ENCODE measurements around the gene ITFG2. TPM values are rescaled to one million over a fixed set of nuclear protein-coding genes. Genes with fewer than 3 reads are reported as not detected.
"Not testable (repeated sequence)": the region's sequence is repeated elsewhere in the genome, so short reads cannot be mapped to it uniquely, and the experiment has no call there.

The ITFG2 gene
- total RNA-seq, 1 experiment from 2014 or later, result 31.9 TPM

DNA sequence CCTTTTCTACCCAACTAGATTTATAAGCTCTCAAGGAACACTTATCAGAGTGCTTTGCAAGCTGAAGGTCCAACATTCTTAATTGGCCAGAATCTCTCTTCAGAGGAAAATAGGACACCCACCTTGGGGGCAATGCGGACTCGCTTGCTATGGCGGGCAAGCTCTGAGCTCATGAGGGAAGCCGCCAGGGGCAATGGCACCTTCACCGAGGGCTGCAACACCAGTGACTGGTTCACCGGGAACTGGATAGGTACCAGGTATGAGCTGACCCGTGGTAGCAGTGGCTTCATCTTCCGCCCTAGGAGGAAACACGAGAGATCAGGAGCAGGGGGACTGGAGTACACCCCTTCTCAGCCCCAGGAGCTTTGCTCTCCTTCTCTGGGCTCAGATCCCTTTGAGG, 51.7 kb downstream of the ITFG2 start:
- Histone ChIP-seq H3K9me2 (replicated peaks; ENCODE audit: insufficient read depth, low read length) (no peaks in the 10 kb centered on the region), H2AFZ (ENCODE audit: low read length) (no peak overlapping the region), H3K27me3 (ENCODE audit: low read length) (no peaks in the 10 kb centered on the region), H3K79me2 (ENCODE audit: low read length) (no peaks in the 10 kb centered on the region), H3K4me3 (ENCODE audit: low read length) (no peak overlapping the region), H4K20me1 (ENCODE audit: insufficient read depth, low read depth, low read length) (no peaks in the 10 kb centered on the region), H3K27ac (ENCODE audit: low read length) (no peak overlapping the region), H3K9me3 (ENCODE audit: low read length) (no peaks in the 10 kb centered on the region), H3K9ac (ENCODE audit: low read length) (no peak overlapping the region), H3K4me1 (ENCODE audit: low read length) (no peaks in the 10 kb centered on the region), H3K4me2 (ENCODE audit: low read depth, low read length, poor library complexity, severe bottlenecking) (no peak overlapping the region), H3K36me3 (ENCODE audit: insufficient read depth, low read length) (peaks cover 34% of the 10 kb centered on the region)
- DNase-seq, result peak; percentile 36

DNA sequence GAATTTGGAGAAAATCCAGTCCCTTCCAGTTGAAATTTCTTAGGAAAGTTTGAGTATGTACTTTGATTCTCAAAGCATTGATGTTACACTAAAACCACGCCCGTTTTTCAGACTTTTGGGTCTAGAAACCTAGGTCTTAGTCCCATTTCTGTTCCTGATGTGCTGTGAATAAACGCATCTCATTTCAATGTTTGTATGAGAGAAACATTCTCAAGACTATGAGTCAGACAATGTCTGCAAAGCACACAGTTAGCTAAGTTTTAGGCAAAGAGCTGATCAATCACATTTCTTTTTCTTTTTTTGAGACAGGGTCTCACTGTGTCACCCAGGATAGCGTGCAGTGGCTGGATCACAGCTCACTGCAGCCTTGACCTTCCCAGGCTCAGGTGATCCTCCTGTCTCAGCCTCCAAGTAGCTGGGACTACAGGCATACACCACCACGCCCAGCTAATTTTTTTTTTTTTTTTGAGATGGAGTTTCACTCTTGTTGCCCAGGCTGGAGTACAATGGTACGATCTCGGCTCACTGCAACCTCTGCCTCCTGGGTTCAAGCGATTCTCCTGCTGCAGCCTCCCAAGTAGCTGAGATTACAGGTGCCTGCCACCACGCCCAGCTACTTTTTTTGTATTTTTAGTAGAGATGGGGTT, 56.6 kb downstream of the ITFG2 start:
- not testable (repeated sequence) for DNase-seq; H3K9me3 ChIP-seq (ENCODE audit: low read length); H4K20me1 ChIP-seq (ENCODE audit: insufficient read depth, low read depth, low read length); H3K27me3 ChIP-seq (ENCODE audit: low read length); H3K4me1 ChIP-seq (ENCODE audit: low read length); H3K27ac ChIP-seq (ENCODE audit: low read length); H3K9me2 ChIP-seq (replicated peaks; ENCODE audit: insufficient read depth, low read length); H3K4me3 ChIP-seq (ENCODE audit: low read length); H2AFZ ChIP-seq (ENCODE audit: low read length); H3K9ac ChIP-seq (ENCODE audit: low read length); H3K4me2 ChIP-seq (ENCODE audit: low read depth, low read length, poor library complexity, severe bottlenecking)
- H3K36me3 ChIP-seq (ENCODE audit: insufficient read depth, low read length), result peaks cover 33% of the 10 kb centered on the region; the same call in 1 of the 2 replicates
- H3K79me2 ChIP-seq (ENCODE audit: low read length), result peaks cover 28% of the 10 kb centered on the region

Other genes starting within 250 kb of the ITFG2 start
- gene FKBP4, start 17.7 kb upstream of the ITFG2 start, total RNA-seq (2014; rRNA removed; shearing (Covaris generic); ENCODE audit: low replicate concordance), result 76.7 and 98.3 TPM in 2 replicates
- gene NRIP2, start 22.4 kb downstream of the ITFG2 start, total RNA-seq (2014; rRNA removed; shearing (Covaris generic); ENCODE audit: low replicate concordance), result not detected in 2 replicates
- gene TEX52, start 44.4 kb downstream of the ITFG2 start, total RNA-seq (2014; rRNA removed; shearing (Covaris generic); ENCODE audit: low replicate concordance), result not detected in 2 replicates
- gene FOXM1, start 64.5 kb downstream of the ITFG2 start, total RNA-seq (2014; rRNA removed; shearing (Covaris generic); ENCODE audit: low replicate concordance), result 15.4 and 20.8 TPM in 2 replicates
- gene RHNO1, start 64.6 kb downstream of the ITFG2 start, total RNA-seq (2014; rRNA removed; shearing (Covaris generic); ENCODE audit: low replicate concordance), result 34.8 and 45.6 TPM in 2 replicates
- 11.7 and 14.1 TPM in 2 replicates for gene TULP3, start 78.2 kb downstream of the ITFG2 start, total RNA-seq (2014; rRNA removed; shearing (Covaris generic); ENCODE audit: low replicate concordance)
- not detected in 2 replicates for gene TEAD4, start 146.7 kb downstream of the ITFG2 start, total RNA-seq (2014; rRNA removed; shearing (Covaris generic); ENCODE audit: low replicate concordance)